ENCODE measurements around the gene FSHR.

Gene FSHR

DNA sequence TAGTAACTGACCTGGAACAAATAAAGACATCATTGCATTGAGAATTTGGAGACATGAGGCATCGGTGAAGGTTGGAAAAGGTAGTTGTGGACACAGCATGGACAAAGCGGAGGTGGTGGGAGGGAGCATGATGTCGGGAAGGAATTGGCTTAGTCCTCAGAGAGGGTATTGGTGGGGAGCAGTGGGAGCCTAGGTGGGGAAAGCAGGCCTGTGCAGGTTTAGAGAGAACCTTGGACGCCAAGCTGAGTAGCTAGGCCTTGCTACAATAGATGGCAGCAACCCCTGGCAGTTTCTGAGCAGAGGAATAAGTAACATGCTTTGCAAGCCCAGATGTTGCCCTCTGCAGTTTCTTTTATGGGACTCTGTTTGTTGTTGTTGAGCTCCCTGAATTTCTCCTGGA, 221.6 kb downstream of the FSHR start:
- Histone ChIP-seq H3K9me2 (replicated peaks; ENCODE audit: low read depth, low read length) (no peaks in the 10 kb centered on the region), H2AFZ (ENCODE audit: low read length) (no peak overlapping the region)
- TF ChIP-seq, protein P1, sequence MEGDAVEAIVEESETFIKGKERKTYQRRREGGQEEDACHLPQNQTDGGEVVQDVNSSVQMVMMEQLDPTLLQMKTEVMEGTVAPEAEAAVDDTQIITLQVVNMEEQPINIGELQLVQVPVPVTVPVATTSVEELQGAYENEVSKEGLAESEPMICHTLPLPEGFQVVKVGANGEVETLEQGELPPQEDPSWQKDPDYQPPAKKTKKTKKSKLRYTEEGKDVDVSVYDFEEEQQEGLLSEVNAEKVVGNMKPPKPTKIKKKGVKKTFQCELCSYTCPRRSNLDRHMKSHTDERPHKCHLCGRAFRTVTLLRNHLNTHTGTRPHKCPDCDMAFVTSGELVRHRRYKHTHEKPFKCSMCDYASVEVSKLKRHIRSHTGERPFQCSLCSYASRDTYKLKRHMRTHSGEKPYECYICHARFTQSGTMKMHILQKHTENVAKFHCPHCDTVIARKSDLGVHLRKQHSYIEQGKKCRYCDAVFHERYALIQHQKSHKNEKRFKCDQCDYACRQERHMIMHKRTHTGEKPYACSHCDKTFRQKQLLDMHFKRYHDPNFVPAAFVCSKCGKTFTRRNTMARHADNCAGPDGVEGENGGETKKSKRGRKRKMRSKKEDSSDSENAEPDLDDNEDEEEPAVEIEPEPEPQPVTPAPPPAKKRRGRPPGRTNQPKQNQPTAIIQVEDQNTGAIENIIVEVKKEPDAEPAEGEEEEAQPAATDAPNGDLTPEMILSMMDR (conservative IDR thresholded peaks at IDR 0.05; ENCODE audit: low read length) = no peak
- TF ChIP-seq EZH2phosphoT487 (IDR thresholded peaks at IDR 0.05; ENCODE audit: borderline replicate concordance) = no peak

DNA sequence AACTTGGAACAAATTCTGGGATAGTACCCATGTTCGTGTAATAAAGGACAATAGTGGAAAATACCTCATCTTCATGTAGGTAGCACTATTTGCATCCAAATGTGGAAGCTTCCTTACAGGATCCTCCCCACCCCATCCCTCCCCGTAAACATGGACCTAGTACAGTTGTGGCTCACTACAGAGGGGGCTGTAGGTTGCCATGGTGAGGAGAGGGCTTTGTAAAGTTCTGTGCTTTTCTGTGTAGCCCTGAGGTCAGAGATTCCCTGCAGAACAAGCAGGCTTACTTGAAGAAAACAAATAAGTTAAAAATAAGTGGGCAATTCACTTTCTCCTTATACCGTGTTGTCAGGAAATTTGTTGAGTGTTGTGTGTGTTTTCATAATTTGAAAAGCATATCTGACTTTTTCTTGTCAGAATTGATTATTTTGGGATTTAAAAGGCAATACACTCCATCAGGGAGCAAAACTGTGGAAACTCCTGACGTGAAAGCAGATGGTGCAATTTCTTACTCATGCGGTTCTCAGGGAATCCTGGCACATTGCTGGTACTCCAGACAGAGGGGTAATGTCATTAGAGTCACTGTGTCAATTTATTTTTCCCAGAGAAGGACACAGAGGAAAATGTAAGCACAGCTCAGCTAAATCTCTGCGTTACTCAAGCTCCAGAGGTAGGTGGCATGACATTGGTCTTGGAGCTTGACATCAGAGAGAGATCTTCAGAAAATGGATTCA, 224.6 kb downstream of the FSHR start:
- Histone ChIP-seq H3K9me3 (ENCODE audit: insufficient read depth, low read depth, low read length) (no peaks in the 10 kb centered on the region), H3K4me3 (ENCODE audit: low read length, poor library complexity, severe bottlenecking) (no peak overlapping the region), H3K79me2 (ENCODE audit: insufficient read depth, low read length) (no peaks in the 10 kb centered on the region), H3K9ac (ENCODE audit: low read depth, low read length, poor library complexity, severe bottlenecking) (no peak overlapping the region), H3K27me3 (ENCODE audit: insufficient read depth, low read length, poor library complexity, severe bottlenecking) (no peaks in the 10 kb centered on the region), H2AFZ (ENCODE audit: low read length) (no peak overlapping the region), H3K4me1 (ENCODE audit: insufficient read depth, low read length, poor library complexity, severe bottlenecking) (no peaks in the 10 kb centered on the region), H3K4me2 (ENCODE audit: low read depth, low read length, poor library complexity, severe bottlenecking) (no peak overlapping the region), H3K36me3 (ENCODE audit: insufficient read depth, low read length) (no peaks in the 10 kb centered on the region), H3F3A (ENCODE audit: low read depth) (no peaks in the 10 kb centered on the region), H4K20me1 (ENCODE audit: insufficient read depth, low read length, poor library complexity, severe bottlenecking) (no peaks in the 10 kb centered on the region), H3K9me2 (replicated peaks; ENCODE audit: low read depth, low read length) (no peaks in the 10 kb centered on the region)
- no peak for TF ChIP-seq EZH2phosphoT487 (IDR thresholded peaks at IDR 0.05; ENCODE audit: borderline replicate concordance)
- TF ChIP-seq, protein P1 (conservative IDR thresholded peaks at IDR 0.05; ENCODE audit: low read length) = no peak

More for the DNA sequence above, 221.6 kb downstream of the FSHR start:
- Histone ChIP-seq H3K36me3 (ENCODE audit: insufficient read depth, low read length) (no peaks in the 10 kb centered on the region), H3K4me3 (ENCODE audit: low read length, poor library complexity, severe bottlenecking) (no peak overlapping the region), H3F3A (ENCODE audit: low read depth) (no peaks in the 10 kb centered on the region), H3K9me3 (ENCODE audit: insufficient read depth, low read depth, low read length) (no peaks in the 10 kb centered on the region), H4K20me1 (ENCODE audit: insufficient read depth, low read length, poor library complexity, severe bottlenecking) (no peaks in the 10 kb centered on the region), H3K79me2 (ENCODE audit: insufficient read depth, low read length) (no peaks in the 10 kb centered on the region), H3K4me1 (ENCODE audit: insufficient read depth, low read length, poor library complexity, severe bottlenecking) (no peaks in the 10 kb centered on the region), H3K9ac (ENCODE audit: low read depth, low read length, poor library complexity, severe bottlenecking) (no peak overlapping the region), H3K27me3 (ENCODE audit: insufficient read depth, low read length, poor library complexity, severe bottlenecking) (no peaks in the 10 kb centered on the region), H3K4me2 (ENCODE audit: low read depth, low read length, poor library complexity, severe bottlenecking) (no peak overlapping the region)

DNA sequence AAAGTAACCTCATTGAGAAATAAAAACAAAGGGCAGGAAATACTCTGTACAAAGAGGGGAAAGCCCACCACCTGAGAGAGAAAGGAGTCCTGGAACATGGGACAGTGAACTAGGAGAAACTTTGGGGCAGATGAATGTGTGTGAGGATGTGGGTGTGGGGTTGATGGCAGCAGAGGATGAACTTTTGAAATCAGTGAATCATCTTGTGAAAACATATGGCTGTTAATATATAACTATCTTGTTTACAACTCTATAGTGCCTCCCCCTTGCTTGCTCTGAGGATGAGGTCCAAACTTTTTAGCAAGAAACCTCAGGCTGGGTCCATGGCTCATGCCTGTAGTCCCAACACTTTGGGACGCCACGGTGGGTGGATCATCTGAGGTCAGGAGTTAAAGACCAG, 227.0 kb downstream of the FSHR start:
- no peaks in the 10 kb centered on the region for H3K9me2 ChIP-seq (replicated peaks; ENCODE audit: low read depth, low read length)
- no peaks in the 10 kb centered on the region for H3K27me3 ChIP-seq (ENCODE audit: insufficient read depth, low read length, poor library complexity, severe bottlenecking)
- no peak for TF ChIP-seq EZH2phosphoT487 (IDR thresholded peaks at IDR 0.05; ENCODE audit: borderline replicate concordance)
- TF ChIP-seq, protein P1 (conservative IDR thresholded peaks at IDR 0.05; ENCODE audit: low read length) = no peak
- H3K79me2 ChIP-seq (ENCODE audit: insufficient read depth, low read length) = no peaks in the 10 kb centered on the region
- no peaks in the 10 kb centered on the region for H3K36me3 ChIP-seq (ENCODE audit: insufficient read depth, low read length)
- no peak overlapping the region for H3K9ac ChIP-seq (ENCODE audit: low read depth, low read length, poor library complexity, severe bottlenecking)
- no peak overlapping the region for H3K4me3 ChIP-seq (ENCODE audit: low read length, poor library complexity, severe bottlenecking)
- no peaks in the 10 kb centered on the region for H3K9me3 ChIP-seq (ENCODE audit: insufficient read depth, low read depth, low read length)
- H2AFZ ChIP-seq (ENCODE audit: low read length) = no peak overlapping the region
- H3K4me2 ChIP-seq (ENCODE audit: low read depth, low read length, poor library complexity, severe bottlenecking) = no peak overlapping the region
- no peaks in the 10 kb centered on the region for H4K20me1 ChIP-seq (ENCODE audit: insufficient read depth, low read length, poor library complexity, severe bottlenecking)
- no peaks in the 10 kb centered on the region for H3F3A ChIP-seq (ENCODE audit: low read depth)
- no peaks in the 10 kb centered on the region for H3K4me1 ChIP-seq (ENCODE audit: insufficient read depth, low read length, poor library complexity, severe bottlenecking)
